ENCODE data around the gene SYCE1.
A peak's percentile ranks its signal among the peaks of the same experiment; 100 is the strongest.
"Not testable (repeated sequence)": the region's sequence is repeated elsewhere in the genome, so short reads cannot be mapped to it uniquely, and the experiment has no call there.

SYCE1 gene

GRCh38 chr10:133528845-133529575 is 36.4 kb downstream of the SYCE1 start:
- no peaks in the 10 kb centered on the region for H3K9me3 ChIP-seq (ENCODE audit: control insufficient read depth, low read length)
- DNase-seq (ENCODE audit: low read depth): peak; percentile 16
- no peak overlapping the region for H3K9ac ChIP-seq (ENCODE audit: low read length)
- H3K4me1 ChIP-seq (ENCODE audit: control insufficient read depth, insufficient read depth, low read length): peaks cover 11% of the 10 kb centered on the region
- H3K4me3 ChIP-seq (ENCODE audit: low read length): peak overlapping the region; percentile 76
- H3K27me3 ChIP-seq (replicated peaks; ENCODE audit: control insufficient read depth, insufficient read depth, low read length): peaks cover 22% of the 10 kb centered on the region
- no peaks in the 10 kb centered on the region for H3K36me3 ChIP-seq (ENCODE audit: control insufficient read depth, insufficient read depth, low read length, severe bottlenecking)

- Histone ChIP-seq H3K27me3 (replicated peaks; ENCODE audit: control insufficient read depth, insufficient read depth, low read length) (peaks cover 22% of the 10 kb centered on the region), H3K9me3 (ENCODE audit: control insufficient read depth, low read length) (peaks cover 5% of the 10 kb centered on the region), H3K9ac (ENCODE audit: low read length) (no peak overlapping the region), H3K36me3 (ENCODE audit: control insufficient read depth, insufficient read depth, low read length, severe bottlenecking) (no peaks in the 10 kb centered on the region), H3K4me3 (ENCODE audit: low read length) (peak overlapping the region; percentile 76), H3K4me1 (ENCODE audit: control insufficient read depth, insufficient read depth, low read length) (peaks cover 11% of the 10 kb centered on the region)
- DNase-seq (ENCODE audit: low read depth): peak; percentile 26
Measured at GRCh38 chr10:133528296-133528844, 37.0 kb downstream of the SYCE1 start.

GRCh38 chr10:133527771-133528271 is 37.6 kb downstream of the SYCE1 start:
- H3K27me3 ChIP-seq (replicated peaks; ENCODE audit: control insufficient read depth, insufficient read depth, low read length): peaks cover 22% of the 10 kb centered on the region
- H3K9me3 ChIP-seq (ENCODE audit: control insufficient read depth, low read length): peaks cover 7% of the 10 kb centered on the region
- H3K36me3 ChIP-seq (ENCODE audit: control insufficient read depth, insufficient read depth, low read length, severe bottlenecking): no peaks in the 10 kb centered on the region
- DNase-seq (ENCODE audit: low read depth): peak; percentile 12
- no peak overlapping the region for H3K9ac ChIP-seq (ENCODE audit: low read length)
- H3K4me1 ChIP-seq (ENCODE audit: control insufficient read depth, insufficient read depth, low read length): peaks cover 11% of the 10 kb centered on the region
- peak overlapping the region; percentile 76 for H3K4me3 ChIP-seq (ENCODE audit: low read length)

- Histone ChIP-seq H3K4me3 (ENCODE audit: low read length) (peak within 1 kb of the TSS; percentile 76), H3K27me3 (replicated peaks; ENCODE audit: control insufficient read depth, insufficient read depth, low read length) (peaks cover 22% of the 10 kb centered on the region), H3K36me3 (ENCODE audit: control insufficient read depth, insufficient read depth, low read length, severe bottlenecking) (no peaks in the 10 kb centered on the region), H3K4me1 (ENCODE audit: control insufficient read depth, insufficient read depth, low read length) (peaks cover 11% of the 10 kb centered on the region), H3K9ac (ENCODE audit: low read length) (no peak within 1 kb of the TSS), H3K9me3 (ENCODE audit: control insufficient read depth, low read length) (peaks cover 7% of the 10 kb centered on the region)
- DNase-seq (ENCODE audit: low read depth): no peak
Measured at GRCh38 chr10:133526957-133527588, 38.3 kb downstream of the SYCE1 start, which contains the start of gene CYP2E1. CYP2E1 (plus strand) TSS chr10:133527363; CDS start chr10:133527396, 33 bp downstream.

DNA sequence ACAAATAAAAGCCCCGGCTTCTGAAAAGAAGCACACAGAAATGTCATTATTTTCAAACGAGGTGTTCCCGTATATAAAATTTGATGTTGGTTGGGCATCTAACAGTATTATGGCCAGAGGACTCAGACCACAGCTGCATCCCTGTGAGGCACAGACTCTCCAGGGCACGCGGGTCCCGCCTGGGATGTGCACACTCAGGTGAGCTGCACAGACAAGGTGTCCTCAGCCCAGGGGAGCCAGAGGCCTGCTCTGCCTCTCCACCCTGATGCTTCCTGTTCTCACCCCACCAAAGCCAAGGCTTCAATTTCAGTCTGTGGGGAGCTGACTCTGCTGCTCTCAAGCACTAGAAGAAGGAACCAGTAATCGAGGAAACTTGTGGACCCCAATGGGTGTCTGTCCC is 39.9 kb downstream of the SYCE1 start:
- peaks cover 14% of the 10 kb centered on the region for H3K4me1 ChIP-seq (ENCODE audit: control insufficient read depth, insufficient read depth, low read length)
- peaks cover 14% of the 10 kb centered on the region for H3K27me3 ChIP-seq (replicated peaks; ENCODE audit: control insufficient read depth, insufficient read depth, low read length)
- no peaks in the 10 kb centered on the region for H3K36me3 ChIP-seq (ENCODE audit: control insufficient read depth, insufficient read depth, low read length, severe bottlenecking)
- no peak overlapping the region for H3K4me3 ChIP-seq (ENCODE audit: low read length)
- H3K9me3 ChIP-seq (ENCODE audit: control insufficient read depth, low read length): peaks cover 7% of the 10 kb centered on the region
- H3K9ac ChIP-seq (ENCODE audit: low read length): no peak overlapping the region
- no peak for DNase-seq (ENCODE audit: low read depth)

GRCh38 chr10:133523631-133524203 is 41.7 kb downstream of the SYCE1 start:
- no peak overlapping the region for H3K4me3 ChIP-seq (ENCODE audit: low read length)
- H3K27me3 ChIP-seq (replicated peaks; ENCODE audit: control insufficient read depth, insufficient read depth, low read length): no peaks in the 10 kb centered on the region
- no peak overlapping the region for H3K9ac ChIP-seq (ENCODE audit: low read length)
- peaks cover 7% of the 10 kb centered on the region for H3K9me3 ChIP-seq (ENCODE audit: control insufficient read depth, low read length)
- peaks cover 8% of the 10 kb centered on the region for H3K4me1 ChIP-seq (ENCODE audit: control insufficient read depth, insufficient read depth, low read length)
- DNase-seq (ENCODE audit: low read depth): no peak
- H3K36me3 ChIP-seq (ENCODE audit: control insufficient read depth, insufficient read depth, low read length, severe bottlenecking): no peaks in the 10 kb centered on the region

DNA sequence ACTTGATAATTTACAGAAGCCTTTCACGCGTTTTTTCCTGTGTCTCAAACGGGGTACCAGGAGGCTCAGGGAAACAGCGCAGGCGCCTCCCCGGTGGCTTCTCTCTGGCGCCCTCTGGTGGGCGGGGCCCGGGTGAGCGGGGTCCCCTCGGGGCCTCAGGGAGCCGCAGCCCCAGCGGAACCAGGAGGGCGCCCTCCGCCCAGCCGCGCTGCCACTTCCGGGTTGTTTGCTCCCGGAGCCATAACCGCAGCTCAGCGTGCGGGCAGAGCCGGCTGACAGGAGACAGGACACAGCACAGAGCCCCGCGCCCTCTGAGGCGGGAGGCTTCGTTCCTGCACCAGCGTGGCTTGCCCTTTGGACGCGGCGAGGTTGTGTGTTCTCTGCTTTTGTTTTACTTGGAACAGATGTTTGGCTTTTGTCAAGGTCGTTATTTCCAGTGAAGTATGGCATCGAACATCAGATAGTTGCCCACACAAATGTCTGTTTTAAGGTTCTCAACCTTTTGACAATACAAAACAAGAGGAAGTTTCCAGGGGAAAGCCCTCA is 45.1 kb downstream of the SYCE1 start:
- DNase-seq (ENCODE audit: low read depth): peak; percentile 80
- peaks cover 14% of the 10 kb centered on the region for H3K9me3 ChIP-seq (ENCODE audit: control insufficient read depth, low read length)

GRCh38 chr10:133518517-133518916 is 46.9 kb downstream of the SYCE1 start:
- not testable (repeated sequence) for DNase-seq (ENCODE audit: low read depth); H3K9ac ChIP-seq (ENCODE audit: low read length); H3K36me3 ChIP-seq (ENCODE audit: control insufficient read depth, insufficient read depth, low read length, severe bottlenecking); H3K4me1 ChIP-seq (ENCODE audit: control insufficient read depth, insufficient read depth, low read length); H3K27me3 ChIP-seq (replicated peaks; ENCODE audit: control insufficient read depth, insufficient read depth, low read length); H3K4me3 ChIP-seq (ENCODE audit: low read length)
- H3K9me3 ChIP-seq (ENCODE audit: control insufficient read depth, low read length): peaks cover 10% of the 10 kb centered on the region

More for the DNA sequence above, 45.1 kb downstream of the SYCE1 start:
- peak overlapping the region; percentile 80 for H3K4me3 ChIP-seq (ENCODE audit: low read length)
- H3K36me3 ChIP-seq (ENCODE audit: control insufficient read depth, insufficient read depth, low read length, severe bottlenecking): no peaks in the 10 kb centered on the region
- H3K27me3 ChIP-seq (replicated peaks; ENCODE audit: control insufficient read depth, insufficient read depth, low read length): no peaks in the 10 kb centered on the region
- peak overlapping the region; percentile 83 for H3K9ac ChIP-seq (ENCODE audit: low read length)
- H3K4me1 ChIP-seq (ENCODE audit: control insufficient read depth, insufficient read depth, low read length): peaks cover 5% of the 10 kb centered on the region

DNA sequence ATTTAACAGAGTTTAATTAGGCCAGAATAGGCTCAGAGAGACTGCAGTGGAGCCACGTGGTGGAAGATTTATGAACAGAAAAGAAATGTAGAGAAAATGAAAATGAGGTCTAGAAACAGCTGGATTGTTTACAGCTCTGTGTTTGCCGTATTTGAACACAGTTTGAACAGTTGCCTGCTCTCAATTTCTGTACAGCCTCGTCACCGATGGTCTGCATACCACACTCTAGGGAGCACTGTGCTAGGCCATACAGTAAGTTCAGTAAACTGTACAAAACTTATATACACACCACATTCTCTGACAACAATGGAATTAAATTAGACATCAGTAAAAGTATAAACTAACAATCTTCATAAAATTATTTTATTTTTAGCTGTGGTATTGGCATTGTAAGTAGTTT is 49.3 kb downstream of the SYCE1 start:
- no peak overlapping the region for H3K9ac ChIP-seq (ENCODE audit: low read length)
- H3K36me3 ChIP-seq (ENCODE audit: control insufficient read depth, insufficient read depth, low read length, severe bottlenecking): no peaks in the 10 kb centered on the region
- H3K9me3 ChIP-seq (ENCODE audit: control insufficient read depth, low read length): peaks cover 7% of the 10 kb centered on the region
- no peak for DNase-seq (ENCODE audit: low read depth)
- peaks cover 18% of the 10 kb centered on the region for H3K4me1 ChIP-seq (ENCODE audit: control insufficient read depth, insufficient read depth, low read length)
- no peak overlapping the region for H3K4me3 ChIP-seq (ENCODE audit: low read length)
- H3K27me3 ChIP-seq (replicated peaks; ENCODE audit: control insufficient read depth, insufficient read depth, low read length): no peaks in the 10 kb centered on the region

DNA sequence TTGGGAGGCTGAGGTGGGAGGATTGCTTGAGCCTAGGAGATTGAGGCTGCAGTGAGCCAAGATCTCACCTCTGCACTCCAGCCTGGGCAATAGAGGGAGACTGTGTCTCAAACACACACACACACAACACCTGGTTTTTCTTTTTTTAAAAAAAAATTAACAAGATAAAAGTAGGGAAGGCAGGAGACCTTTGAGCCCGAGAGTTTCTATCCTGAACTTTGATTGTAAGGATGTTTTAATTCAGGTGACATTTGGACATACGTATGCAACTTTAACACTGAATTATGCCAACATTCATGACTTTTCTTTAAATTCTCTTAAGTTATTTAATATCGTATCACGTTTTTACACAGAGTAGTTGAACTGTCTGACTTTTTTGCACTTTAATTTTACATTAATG is 49.9 kb downstream of the SYCE1 start:
- no peak for DNase-seq (ENCODE audit: low read depth)
- H3K27me3 ChIP-seq (replicated peaks; ENCODE audit: control insufficient read depth, insufficient read depth, low read length): no peaks in the 10 kb centered on the region
- H3K4me3 ChIP-seq (ENCODE audit: low read length): no peak overlapping the region
- H3K4me1 ChIP-seq (ENCODE audit: control insufficient read depth, insufficient read depth, low read length): peaks cover 16% of the 10 kb centered on the region
- H3K9me3 ChIP-seq (ENCODE audit: control insufficient read depth, low read length): peaks cover 7% of the 10 kb centered on the region
- H3K36me3 ChIP-seq (ENCODE audit: control insufficient read depth, insufficient read depth, low read length, severe bottlenecking): no peaks in the 10 kb centered on the region
- H3K9ac ChIP-seq (ENCODE audit: low read length): no peak overlapping the region
